ENCODE results near the gene SLC12A8. TPM values are rescaled to one million over a fixed set of nuclear protein-coding genes. Genes with fewer than 3 reads are reported as not detected.

Gene SLC12A8
- total and polyA plus RNA-seq, 9 of the 15 experiments (the other 6 are each of a cell fraction or from before 2014, with no cell fraction given): 0.04 to 0.33 (median 0.09) TPM; not detected in 4

DNA sequence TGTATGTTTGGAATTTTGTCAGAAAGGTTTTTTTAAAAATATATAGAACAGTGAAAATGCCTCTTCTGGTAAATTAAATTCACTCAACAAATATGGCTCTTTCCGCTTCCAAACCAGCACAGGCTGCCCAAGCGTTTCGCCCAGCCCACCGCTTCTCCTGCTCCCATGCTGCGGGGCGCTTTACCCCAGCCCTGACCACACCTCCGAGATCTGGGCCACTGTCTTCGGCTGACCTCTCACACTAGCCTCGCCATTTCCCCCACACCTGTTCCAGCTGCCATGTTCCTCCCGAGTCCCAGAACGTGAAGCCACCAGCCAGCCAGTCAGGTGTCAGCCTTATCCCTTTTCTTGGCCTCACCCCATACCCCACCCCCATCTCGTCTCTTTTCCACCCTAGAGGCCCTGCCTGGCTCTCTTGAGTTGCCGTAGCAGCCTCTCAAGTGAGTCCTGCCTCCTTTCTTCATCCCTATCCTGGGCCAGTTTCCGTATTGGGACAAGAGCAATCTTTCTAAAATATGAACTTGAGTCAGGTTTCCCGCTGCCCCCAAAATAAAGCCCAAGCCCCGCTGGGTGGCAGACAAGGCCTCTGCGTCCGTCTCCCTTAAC lies 46.5 kb downstream of the SLC12A8 start:
- peak overlapping the region in 1 of 2 experiments; percentile 26; a peak in 1 of 4 replicates for H3K9ac ChIP-seq (ENCODE audit: insufficient read depth in 1 of 2, low read depth in 2 of 2, low read length in 2 of 2)
- H3K9me1 ChIP-seq (ENCODE audit: control insufficient read depth, insufficient read depth, low read length): no peaks in the 10 kb centered on the region
- no peak overlapping the region for H3K27ac ChIP-seq (ENCODE audit: extremely low read depth, low read depth, low read length)
- no peaks in the 10 kb centered on the region for H4K20me1 ChIP-seq (replicated peaks; ENCODE audit: control insufficient read depth, insufficient read depth, low read length)
- ChIA-PET CTCF (ENCODE audit: low intra/inter-chr PET ratio) (interaction anchor here (0.8 kb wide), 1 partner anchor 273 kb away, joined by 3 read pairs; no protein-coding TSS in a partner anchor), POLR2A (interaction anchor here (0.7 kb wide), 1 partner anchor 37 kb away, joined by 7 read pairs; no protein-coding TSS in a partner anchor)
- no peak for FAIRE-seq
- H3K36me3 ChIP-seq (ENCODE audit: control insufficient read depth, insufficient read depth, low read length): no peaks in the 10 kb centered on the region
- H3K4me1 ChIP-seq (replicated peaks in 1 of 2; ENCODE audit: control insufficient read depth in 2 of 2, insufficient read depth in 2 of 2, low read length in 2 of 2): peaks cover 0 to 4% of the 10 kb centered on the region in 2 experiments; a peak in 3 of 5 replicates
- WGBS (ENCODE audit: insufficient coverage, low coverage, missing lambda C conversion rate): 14% methylated on average over 10 of the region's 18 CpGs
- BruUV-seq (replicated peaks): no TSS peak
- H3K79me2 ChIP-seq (ENCODE audit: control insufficient read depth, insufficient read depth, low read length): no peaks in the 10 kb centered on the region
- DNase-seq (ENCODE audit: extremely low read depth in 1 of 4, low spot score in 3 of 4): no peak
- peaks cover 5 to 48% of the 10 kb centered on the region in 2 experiments for H3K27me3 ChIP-seq (ENCODE audit: control insufficient read depth in 2 of 2, insufficient read depth in 2 of 2, low read length in 2 of 2)
- H3K4me2 ChIP-seq (ENCODE audit: insufficient read depth, low read length): no peak overlapping the region
- H2AFZ ChIP-seq (ENCODE audit: low read depth, low read length): no peak overlapping the region
- no peaks in the 10 kb centered on the region for H3K9me3 ChIP-seq (replicated peaks; ENCODE audit: control insufficient read depth, insufficient read depth, low read depth, low read length)
- ATAC-seq: peak; percentile 38; the same call in 2 of the 3 replicates
- in situ Hi-C loops (cut with MboI) (loop anchor here (25.0 kb wide), 1 partner anchor 421 kb away; the partner anchor contains the start of gene OSBPL11), intact Hi-C loops (cut with micrococcal nuclease) (loop anchor here (2.0 to 10.0 kb wide), 3 partner anchors 171 to 401 kb away; no protein-coding TSS in a partner anchor)
- H3K4me3 ChIP-seq: no peak overlapping the region
- TF ChIP-seq, protein P1, sequence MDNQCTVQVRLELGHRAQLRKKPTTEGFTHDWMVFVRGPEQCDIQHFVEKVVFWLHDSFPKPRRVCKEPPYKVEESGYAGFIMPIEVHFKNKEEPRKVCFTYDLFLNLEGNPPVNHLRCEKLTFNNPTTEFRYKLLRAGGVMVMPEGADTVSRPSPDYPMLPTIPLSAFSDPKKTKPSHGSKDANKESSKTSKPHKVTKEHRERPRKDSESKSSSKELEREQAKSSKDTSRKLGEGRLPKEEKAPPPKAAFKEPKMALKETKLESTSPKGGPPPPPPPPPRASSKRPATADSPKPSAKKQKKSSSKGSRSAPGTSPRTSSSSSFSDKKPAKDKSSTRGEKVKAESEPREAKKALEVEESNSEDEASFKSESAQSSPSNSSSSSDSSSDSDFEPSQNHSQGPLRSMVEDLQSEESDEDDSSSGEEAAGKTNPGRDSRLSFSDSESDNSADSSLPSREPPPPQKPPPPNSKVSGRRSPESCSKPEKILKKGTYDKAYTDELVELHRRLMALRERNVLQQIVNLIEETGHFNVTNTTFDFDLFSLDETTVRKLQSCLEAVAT (IDR thresholded peaks at IDR 0.05): no peak
- no peak for TF ChIP-seq FOS (IDR thresholded peaks at IDR 0.05; ENCODE audit: extremely low read depth, insufficient read length)
- TF ChIP-seq RAD21 (CRISPR knock-in tag; conservative IDR thresholded peaks at IDR 0.05 in 1 of 2, IDR thresholded peaks at IDR 0.05 in 1 of 2): peak in 1 of 2 experiments; percentile 22; a peak in 1 of 4 replicates
- no peak for TF ChIP-seq TEAD4 (IDR thresholded peaks at IDR 0.05; ENCODE audit: low read length)
- no peak for TF ChIP-seq TEAD4 (CRISPR knock-in tag; IDR thresholded peaks at IDR 0.05; ENCODE audit: borderline replicate concordance)
- TF ChIP-seq ZC3H11A (IDR thresholded peaks at IDR 0.05; ENCODE audit: low read depth, low read length): no peak
- TF ChIP-seq CHD2 (IDR thresholded peaks at IDR 0.05; ENCODE audit: low read depth, low read length): no peak
- TF ChIP-seq, protein P2, sequence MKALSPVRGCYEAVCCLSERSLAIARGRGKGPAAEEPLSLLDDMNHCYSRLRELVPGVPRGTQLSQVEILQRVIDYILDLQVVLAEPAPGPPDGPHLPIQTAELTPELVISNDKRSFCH (CRISPR knock-in tag; IDR thresholded peaks at IDR 0.05): no peak
- TF ChIP-seq, protein P2 (tag; IDR thresholded peaks at IDR 0.05): no peak
- no peak for TF ChIP-seq PHF20 (IDR thresholded peaks at IDR 0.05; ENCODE audit: partially characterized antibody)
- TF ChIP-seq, protein P3, sequence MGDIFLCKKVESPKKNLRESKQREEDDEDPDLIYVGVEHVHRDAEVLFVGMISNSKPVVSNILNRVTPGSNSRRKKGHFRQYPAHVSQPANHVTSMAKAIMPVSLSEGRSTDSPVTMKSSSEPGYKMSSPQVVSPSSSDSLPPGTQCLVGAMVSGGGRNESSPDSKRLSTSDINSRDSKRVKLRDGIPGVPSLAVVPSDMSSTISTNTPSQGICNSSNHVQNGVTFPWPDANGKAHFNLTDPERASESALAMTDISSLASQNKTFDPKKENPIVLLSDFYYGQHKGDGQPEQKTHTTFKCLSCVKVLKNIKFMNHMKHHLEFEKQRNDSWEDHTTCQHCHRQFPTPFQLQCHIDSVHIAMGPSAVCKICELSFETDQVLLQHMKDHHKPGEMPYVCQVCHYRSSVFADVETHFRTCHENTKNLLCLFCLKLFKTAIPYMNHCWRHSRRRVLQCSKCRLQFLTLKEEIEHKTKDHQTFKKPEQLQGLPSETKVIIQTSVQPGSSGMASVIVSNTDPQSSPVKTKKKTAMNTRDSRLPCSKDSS (IDR thresholded peaks at IDR 0.05; ENCODE audit: low read depth, partially characterized antibody): no peak
- no peak for TF ChIP-seq TAL1 (IDR thresholded peaks at IDR 0.05)
- TF ChIP-seq, protein P4, sequence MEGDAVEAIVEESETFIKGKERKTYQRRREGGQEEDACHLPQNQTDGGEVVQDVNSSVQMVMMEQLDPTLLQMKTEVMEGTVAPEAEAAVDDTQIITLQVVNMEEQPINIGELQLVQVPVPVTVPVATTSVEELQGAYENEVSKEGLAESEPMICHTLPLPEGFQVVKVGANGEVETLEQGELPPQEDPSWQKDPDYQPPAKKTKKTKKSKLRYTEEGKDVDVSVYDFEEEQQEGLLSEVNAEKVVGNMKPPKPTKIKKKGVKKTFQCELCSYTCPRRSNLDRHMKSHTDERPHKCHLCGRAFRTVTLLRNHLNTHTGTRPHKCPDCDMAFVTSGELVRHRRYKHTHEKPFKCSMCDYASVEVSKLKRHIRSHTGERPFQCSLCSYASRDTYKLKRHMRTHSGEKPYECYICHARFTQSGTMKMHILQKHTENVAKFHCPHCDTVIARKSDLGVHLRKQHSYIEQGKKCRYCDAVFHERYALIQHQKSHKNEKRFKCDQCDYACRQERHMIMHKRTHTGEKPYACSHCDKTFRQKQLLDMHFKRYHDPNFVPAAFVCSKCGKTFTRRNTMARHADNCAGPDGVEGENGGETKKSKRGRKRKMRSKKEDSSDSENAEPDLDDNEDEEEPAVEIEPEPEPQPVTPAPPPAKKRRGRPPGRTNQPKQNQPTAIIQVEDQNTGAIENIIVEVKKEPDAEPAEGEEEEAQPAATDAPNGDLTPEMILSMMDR (IDR thresholded peaks at IDR 0.05 in 2 of 3, conservative IDR thresholded peaks at IDR 0.05 in 1 of 3; ENCODE audit: insufficient read depth in 2 of 3, low read depth in 1 of 3, low read length in 3 of 3): peak in 1 of 3 experiments; percentile 26; a peak in 1 of 6 replicates
- TF ChIP-seq HSF4 (CRISPR knock-in tag; IDR thresholded peaks at IDR 0.05; ENCODE audit: borderline replicate concordance): no peak
